Gastroesophageal sphincter (tissue), 3 donors: ENCODE results near the gene RPS21.

Experiments used
- EP300 ChIP-seq: sonication (generic); formaldehyde crosslinking; IDR thresholded peaks from one replicate; pipeline ENCODE4 v1.6.1; 2017; ENCODE audit warnings: antibody characterized with exemption, mild to moderate bottlenecking
- POLR2A ChIP-seq, 2 donors: fragments of 450-650 bp; IDR thresholded peaks; one replicate each; pipeline ENCODE4 v1.6.1; 2017; ENCODE audit warnings: antibody characterized with exemption in 2 of 2, mild to moderate bottlenecking in 2 of 2, moderate library complexity in 1 of 2
- TF ChIP-seq, protein P1 (sequence below), 4 experiments: fragments of 200-600 bp in 2 of 4; fragments of 450-650 bp in 2 of 4; sonication (generic) in 1 of 4; IDR thresholded peaks; one replicate each; pipeline ENCODE4 v1.5.1; 2017 to 2019; ENCODE audit warnings: antibody characterized with exemption in 4 of 4, mild to moderate bottlenecking in 2 of 4, moderate library complexity in 2 of 4

DNA sequence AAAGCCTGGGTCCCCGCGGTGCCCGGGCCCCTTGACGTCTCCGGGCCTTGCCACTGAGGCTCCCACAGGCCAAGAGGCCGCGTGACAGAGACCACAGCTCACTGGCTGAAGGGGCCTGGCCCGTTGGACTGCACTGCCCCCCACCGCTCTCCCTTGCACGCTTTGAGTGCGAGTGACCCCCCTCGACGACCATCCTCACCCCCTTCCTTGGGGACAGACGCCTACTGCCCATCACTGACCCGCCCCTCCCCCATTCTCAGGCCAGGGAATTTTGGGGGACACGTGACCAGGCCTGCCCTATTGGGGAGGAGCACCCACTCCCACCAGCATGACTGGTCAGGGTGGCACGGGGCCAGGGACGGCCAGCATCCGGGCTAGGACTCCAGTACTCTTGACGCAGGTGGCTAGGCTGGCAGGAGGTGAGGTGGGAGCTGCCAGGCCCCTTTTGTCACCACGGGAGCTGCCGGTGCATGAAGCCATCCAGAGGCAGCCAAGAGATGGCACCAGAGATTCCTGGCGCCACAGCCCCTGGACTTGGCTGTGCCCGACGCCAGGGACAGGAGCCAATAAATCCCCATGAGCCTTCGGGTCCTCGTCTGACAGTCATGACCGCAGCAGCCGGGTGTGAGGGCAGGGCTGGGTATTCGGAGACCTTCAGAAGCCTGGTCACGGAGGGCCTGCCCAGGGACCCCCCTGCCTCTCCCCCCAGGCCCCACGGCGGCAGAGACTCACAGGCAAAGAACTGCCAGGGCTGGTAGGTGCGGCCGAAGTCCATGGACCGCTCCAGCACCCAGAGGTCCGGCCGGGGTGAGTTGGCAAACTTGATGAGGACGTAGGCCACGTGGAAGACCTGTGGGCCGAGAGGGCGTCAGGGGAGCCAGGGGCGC, 34.3 kb upstream of the RPS21 start:
- no peak for TF ChIP-seq POLR2A (IDR thresholded peaks at IDR 0.05)
- TF ChIP-seq, protein P1, sequence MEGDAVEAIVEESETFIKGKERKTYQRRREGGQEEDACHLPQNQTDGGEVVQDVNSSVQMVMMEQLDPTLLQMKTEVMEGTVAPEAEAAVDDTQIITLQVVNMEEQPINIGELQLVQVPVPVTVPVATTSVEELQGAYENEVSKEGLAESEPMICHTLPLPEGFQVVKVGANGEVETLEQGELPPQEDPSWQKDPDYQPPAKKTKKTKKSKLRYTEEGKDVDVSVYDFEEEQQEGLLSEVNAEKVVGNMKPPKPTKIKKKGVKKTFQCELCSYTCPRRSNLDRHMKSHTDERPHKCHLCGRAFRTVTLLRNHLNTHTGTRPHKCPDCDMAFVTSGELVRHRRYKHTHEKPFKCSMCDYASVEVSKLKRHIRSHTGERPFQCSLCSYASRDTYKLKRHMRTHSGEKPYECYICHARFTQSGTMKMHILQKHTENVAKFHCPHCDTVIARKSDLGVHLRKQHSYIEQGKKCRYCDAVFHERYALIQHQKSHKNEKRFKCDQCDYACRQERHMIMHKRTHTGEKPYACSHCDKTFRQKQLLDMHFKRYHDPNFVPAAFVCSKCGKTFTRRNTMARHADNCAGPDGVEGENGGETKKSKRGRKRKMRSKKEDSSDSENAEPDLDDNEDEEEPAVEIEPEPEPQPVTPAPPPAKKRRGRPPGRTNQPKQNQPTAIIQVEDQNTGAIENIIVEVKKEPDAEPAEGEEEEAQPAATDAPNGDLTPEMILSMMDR (IDR thresholded peaks at IDR 0.05): peak in 3 of 4 experiments; percentile 55 to 78 (median 56)
- no peak for TF ChIP-seq EP300
